Pancreas (tissue), 10 donors: ENCODE data around the gene CSK. TPM values are rescaled to one million over a fixed set of nuclear protein-coding genes. Genes with fewer than 3 reads are reported as not detected.

Experiments
- ATAC-seq, 4 donors: fragments of 200-7000 bp; cut with Tn5 transposase; one replicate each; pipeline versions ENCODE4 v1.8.0 to v1.9.1; 2020; ENCODE audit warnings: mild to moderate bottlenecking in 4 of 4, moderate library complexity in 4 of 4
- DNase-seq, 6 donors: peaks; one replicate each; pipeline ENCODE4 v3.0.0-alpha.2; 2020
- FAIRE-seq: peaks from 2 replicates; lab custom pipeline; 2012; peaks lifted over from hg19 to GRCh38; lab: Jason Lieb, UNC
- H3K27ac ChIP-seq, 4 donors: fragments of 200-600 bp; sonication (generic); 1 replicate in 3 of 4; 2 replicates in 1 of 4; pipeline versions ENCODE4 v1.5.0 to v1.8.0; 2020
- H3K27me3 ChIP-seq, 4 donors: fragments of 200-600 bp; one replicate each; pipeline ENCODE4 v1.8.0; 2021
- H3K36me3 ChIP-seq, 3 donors: fragments of 200-600 bp; sonication (generic) in 1 of 3; one replicate each; pipeline versions ENCODE4 v1.5.0 to v1.8.0; 2020 to 2021
- H3K4me1 ChIP-seq, 3 donors: fragments of 200-600 bp; one replicate each; pipeline ENCODE4 v1.8.0; 2021
- H3K4me3 ChIP-seq, 4 donors: fragments of 200-600 bp; sonication (generic) in 2 of 4; one replicate each; pipeline versions ENCODE4 v1.5.0 to v1.8.0; 2020 to 2021
- H3K9me3 ChIP-seq, 4 donors: fragments of 200-600 bp; one replicate each; pipeline ENCODE4 v1.8.0; 2021
- WGBS, 2 donors: extraction: QIAGEN DNeasy Blood & Tissue Kit; methylation state at CpG; one replicate each; pipeline ENCODE4 v1.1.7; 2013; 5-methylcytosine and 5-hydroxymethylcytosine counted together
- intact Hi-C, 3 donors: fragments of 100-400 bp; cut with DNase I; formaldehyde crosslinking; loops; one replicate each; pipeline versions ENCODE4 v1.11.1 to v1.14.2; 2022
- polyA plus RNA-seq, 2 donors: library from polyadenylated mRNA; stranded (reverse); fragments of 200-250 nt; gene quantifications; one replicate each; pipeline ENCODE4 v1.2.3, GENCODE V29; 2013
- total RNA-seq, 6 donors: library from RNA; stranded (reverse); fragmentation: NEBNext Ultra II Directional in 4 of 6; extraction: Animal tissue kit (Norgen Biotek cat#: 25700) in 4 of 6; gene quantifications; one replicate each; pipeline versions ENCODE4 v1.2.1 to v1.2.4, GENCODE V29; 2021 to 2023
- TF ChIP-seq, protein P1 (sequence below), 4 donors: fragments of 200-600 bp; sonication (generic) in 3 of 4; IDR thresholded peaks; one replicate each; pipeline versions ENCODE4 v1.5.0 to v1.8.0; 2021; ENCODE audit warnings: antibody characterized with exemption in 4 of 4
- donor health status: healthy with polysubstance abuse.
- donor health status: DM: no; HTN: no; CAD: no; lungs with moderate emphysema.
- donor health status: DM: no; HTN: no; CAD: no.
- donor health status: control.
- donor health status: control.
- donor health status: Bipolar disorder and iron deficiency.
- donor health status: DM: yes; HTN: yes; CAD: no.
- donor health status: DM: no; HTN: no; CAD: no.
- donor health status: DM: no; HTN: no; CAD: no.
- donor health status: DM: yes; HTN: yes; CAD: no.

The CSK gene
- total and polyA plus RNA-seq, 8 donors = 8.5 to 35.1 (median 16.2) TPM

DNA sequence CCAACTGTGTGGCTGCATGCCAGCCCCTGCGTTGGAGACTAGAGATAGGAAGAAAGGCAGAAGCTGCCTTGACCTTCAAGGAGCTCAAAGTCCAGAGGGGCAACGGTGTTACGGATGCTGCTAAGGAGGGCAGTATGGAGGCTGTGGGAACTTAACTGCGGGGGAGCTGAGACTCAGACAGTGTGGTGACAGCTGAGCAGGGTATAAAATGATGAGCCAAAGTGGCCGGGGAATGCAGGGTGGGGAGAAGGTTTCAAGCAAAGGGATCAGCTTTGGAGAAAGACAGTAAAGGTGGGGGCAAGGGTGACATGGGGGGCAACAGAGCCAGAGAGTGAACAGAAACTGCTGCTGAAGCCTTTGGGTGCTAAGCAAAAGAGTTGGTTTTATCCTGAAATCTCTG is 39.5 kb upstream of the CSK start:
- TF ChIP-seq, protein P1, sequence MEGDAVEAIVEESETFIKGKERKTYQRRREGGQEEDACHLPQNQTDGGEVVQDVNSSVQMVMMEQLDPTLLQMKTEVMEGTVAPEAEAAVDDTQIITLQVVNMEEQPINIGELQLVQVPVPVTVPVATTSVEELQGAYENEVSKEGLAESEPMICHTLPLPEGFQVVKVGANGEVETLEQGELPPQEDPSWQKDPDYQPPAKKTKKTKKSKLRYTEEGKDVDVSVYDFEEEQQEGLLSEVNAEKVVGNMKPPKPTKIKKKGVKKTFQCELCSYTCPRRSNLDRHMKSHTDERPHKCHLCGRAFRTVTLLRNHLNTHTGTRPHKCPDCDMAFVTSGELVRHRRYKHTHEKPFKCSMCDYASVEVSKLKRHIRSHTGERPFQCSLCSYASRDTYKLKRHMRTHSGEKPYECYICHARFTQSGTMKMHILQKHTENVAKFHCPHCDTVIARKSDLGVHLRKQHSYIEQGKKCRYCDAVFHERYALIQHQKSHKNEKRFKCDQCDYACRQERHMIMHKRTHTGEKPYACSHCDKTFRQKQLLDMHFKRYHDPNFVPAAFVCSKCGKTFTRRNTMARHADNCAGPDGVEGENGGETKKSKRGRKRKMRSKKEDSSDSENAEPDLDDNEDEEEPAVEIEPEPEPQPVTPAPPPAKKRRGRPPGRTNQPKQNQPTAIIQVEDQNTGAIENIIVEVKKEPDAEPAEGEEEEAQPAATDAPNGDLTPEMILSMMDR (IDR thresholded peaks at IDR 0.05) = no peak
- FAIRE-seq (no peak), ATAC-seq (no peak), DNase-seq (no peak)
- intact Hi-C loops = no loop called here
- Histone ChIP-seq H3K27ac (no peak overlapping the region), H3K9me3 (no peaks in the 10 kb centered on the region), H3K27me3 (no peaks in the 10 kb centered on the region), H3K4me1 (no peaks in the 10 kb centered on the region), H3K4me3 (no peak overlapping the region), H3K36me3 (no peaks in the 10 kb centered on the region)
- 53 to 71% methylated on average over 5 of the region's 5 CpGs for WGBS, 2 donors

DNA sequence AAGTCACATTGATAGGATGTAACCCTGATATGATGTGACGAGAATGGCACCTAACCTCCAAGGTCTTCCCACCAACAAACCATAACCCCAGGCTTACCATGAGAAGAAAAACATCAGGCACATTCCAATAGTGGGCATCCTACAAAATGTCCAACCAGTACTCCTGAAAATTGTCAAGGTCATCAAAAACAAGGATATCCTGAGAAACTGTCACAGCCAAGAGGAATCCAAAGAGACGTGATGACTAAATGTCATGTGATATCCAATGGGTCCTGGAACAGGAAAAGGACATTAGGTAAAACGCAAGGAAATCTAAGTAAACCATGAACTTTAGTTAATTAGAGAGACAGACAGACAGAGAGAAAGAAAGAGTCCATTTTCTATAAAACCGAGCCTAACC is 35.5 kb upstream of the CSK start:
- H3K9me3 ChIP-seq = no peaks in the 10 kb centered on the region
- H3K27ac ChIP-seq = no peak overlapping the region
- DNase-seq (no peak), ATAC-seq (no peak), FAIRE-seq (no peak)
- intact Hi-C loops = no loop called here
- H3K4me1 ChIP-seq = no peaks in the 10 kb centered on the region
- WGBS, 2 donors = 47 to 64% methylated on average over 4 of the region's 4 CpGs
- no peaks in the 10 kb centered on the region for H3K36me3 ChIP-seq
- no peaks in the 10 kb centered on the region for H3K27me3 ChIP-seq
- no peak overlapping the region for H3K4me3 ChIP-seq
- TF ChIP-seq, protein P1 (IDR thresholded peaks at IDR 0.05) = no peak

GRCh38 chr15:74748322-74748946 is 33.4 kb upstream of the CSK start, which contains the start of gene CYP1A2:
Gene CYP1A2 (plus strand): TSS chr15:74748845. CDS start chr15:74749739, 894 bp downstream.
- Histone ChIP-seq H3K4me1 (no peaks in the 10 kb centered on the region), H3K27ac (no peak within 1 kb of the TSS), H3K9me3 (no peaks in the 10 kb centered on the region), H3K4me3 (no peak within 1 kb of the TSS), H3K27me3 (no peaks in the 10 kb centered on the region), H3K36me3 (no peaks in the 10 kb centered on the region)
- ATAC-seq = no peak
- TF ChIP-seq, protein P1 (IDR thresholded peaks at IDR 0.05) = no peak
- DNase-seq = no peak
- intact Hi-C loops = no loop called here
- 67 to 71% methylated on average over 3 of the region's 3 CpGs for WGBS, 2 donors
- no peak for FAIRE-seq

DNA sequence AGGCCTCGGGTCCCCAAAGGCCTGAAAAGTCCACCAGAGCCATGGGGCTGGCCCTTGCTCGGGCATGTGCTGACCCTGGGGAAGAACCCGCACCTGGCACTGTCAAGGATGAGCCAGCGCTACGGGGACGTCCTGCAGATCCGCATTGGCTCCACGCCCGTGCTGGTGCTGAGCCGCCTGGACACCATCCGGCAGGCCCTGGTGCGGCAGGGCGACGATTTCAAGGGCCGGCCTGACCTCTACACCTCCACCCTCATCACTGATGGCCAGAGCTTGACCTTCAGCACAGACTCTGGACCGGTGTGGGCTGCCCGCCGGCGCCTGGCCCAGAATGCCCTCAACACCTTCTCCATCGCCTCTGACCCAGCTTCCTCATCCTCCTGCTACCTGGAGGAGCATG is 32.0 kb upstream of the CSK start:
- Histone ChIP-seq H3K4me1 (no peaks in the 10 kb centered on the region), H3K9me3 (no peaks in the 10 kb centered on the region), H3K4me3 (no peak overlapping the region), H3K36me3 (no peaks in the 10 kb centered on the region), H3K27me3 (no peaks in the 10 kb centered on the region), H3K27ac (no peak overlapping the region)
- intact Hi-C loops = loop anchor here in 2 of 3 donors (10.0 kb wide), 2 partner anchors 125 to 365 kb away; no protein-coding TSS in a partner anchor
- TF ChIP-seq, protein P1 (IDR thresholded peaks at IDR 0.05) = no peak
- DNase-seq = peak in 1 of 6 donors; percentile 39
- WGBS, 2 donors = 74 to 88% methylated on average over 20 of the region's 20 CpGs
- ATAC-seq = no peak
- FAIRE-seq = no peak

DNA sequence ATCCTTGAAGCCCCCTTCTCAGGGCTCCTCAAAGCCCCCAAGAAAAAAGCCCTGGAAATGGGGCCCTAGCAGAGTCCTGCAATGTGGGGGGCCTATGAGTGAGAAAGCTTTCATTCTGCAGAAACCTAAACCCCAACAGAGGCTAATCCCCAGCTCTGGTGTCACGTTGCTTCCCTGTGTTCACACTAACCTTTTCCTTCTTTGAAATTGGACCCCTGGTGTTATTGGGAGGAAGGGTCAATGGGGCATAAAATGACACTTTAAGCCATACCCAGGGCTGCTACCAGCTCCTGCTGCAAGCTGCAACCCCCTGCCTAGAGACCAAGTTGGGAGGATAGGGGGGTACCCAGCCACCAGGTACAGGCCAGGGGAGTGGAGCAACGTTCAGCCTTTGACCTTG is 31.1 kb upstream of the CSK start:
- Histone ChIP-seq H3K9me3 (no peaks in the 10 kb centered on the region), H3K4me1 (no peaks in the 10 kb centered on the region), H3K27ac (no peak overlapping the region), H3K27me3 (no peaks in the 10 kb centered on the region), H3K36me3 (no peaks in the 10 kb centered on the region), H3K4me3 (no peak overlapping the region)
- DNase-seq (no peak), FAIRE-seq (no peak), ATAC-seq (no peak)
- intact Hi-C loops = loop anchor here in 2 of 3 donors (10.0 kb wide), 2 partner anchors 126 to 366 kb away; no protein-coding TSS in a partner anchor
- WGBS, 2 donors = 43 to 54% methylated on average over 2 of the region's 2 CpGs
- TF ChIP-seq, protein P1 (IDR thresholded peaks at IDR 0.05) = no peak
